Urinary bladder (tissue), 4 donors: ENCODE data around the gene C2CD3. TPM values are rescaled to one million over a fixed set of nuclear protein-coding genes. Genes with fewer than 3 reads are reported as not detected.

Experiments
- DNase-seq: peaks from one replicate; pipeline ENCODE4 v3.0.0-alpha.2; 2015; ENCODE audit errors: extremely low spot score
- H3K27ac ChIP-seq: one replicate; pipeline ENCODE4 v1.5.1; 2013; ENCODE audit warnings: low read depth, mild to moderate bottlenecking, moderate library complexity
- H3K36me3 ChIP-seq: one replicate; pipeline ENCODE4 v1.6.1; 2013; ENCODE audit warnings: mild to moderate bottlenecking, moderate library complexity; ENCODE audit not compliant: insufficient read depth
- H3K4me1 ChIP-seq: one replicate; pipeline ENCODE4 v1.6.1; 2013; ENCODE audit warnings: mild to moderate bottlenecking, moderate library complexity; ENCODE audit not compliant: insufficient read depth
- H3K4me3 ChIP-seq: one replicate; pipeline ENCODE4 v1.5.1; 2013; ENCODE audit warnings: low read depth, low read length
- WGBS: extraction: QIAGEN DNeasy Blood & Tissue Kit; methylation state at CpG from one replicate; pipeline ENCODE4 v1.1.7; 2013; 5-methylcytosine and 5-hydroxymethylcytosine counted together
- polyA plus RNA-seq: library from polyadenylated mRNA; stranded (reverse); fragments of 200-250 nt; gene quantifications from one replicate; pipeline ENCODE4 v1.2.3, GENCODE V29; 2013
- total RNA-seq: library from RNA; depleted of rRNA; stranded (reverse); fragments of >200 nt; gene quantifications from one replicate; pipeline ENCODE4 v1.2.3, GENCODE V29; 2014
- donor health status: healthy with polysubstance abuse.
- donor health status: healthy.

The C2CD3 gene
- total and polyA plus RNA-seq, 2 donors: 9.8 to 19.5 TPM

- Histone ChIP-seq H3K4me1 (no peaks in the 10 kb centered on the region), H3K27ac (peak overlapping the region; percentile 86), H3K36me3 (no peaks in the 10 kb centered on the region), H3K4me3 (peak overlapping the region; percentile 57)
- DNase-seq: no peak
- 57% methylated on average over 18 of the region's 18 CpGs for WGBS
Observed at GRCh38 chr11:73983741-73984538, 186.9 kb downstream of the C2CD3 start.

GRCh38 chr11:73982990-73983740 lies 187.6 kb downstream of the C2CD3 start:
- peak overlapping the region; percentile 86 for H3K27ac ChIP-seq
- peak; percentile 82 for DNase-seq
- WGBS: under 1% methylated on average over 56 of the region's 56 CpGs
- H3K4me1 ChIP-seq: no peaks in the 10 kb centered on the region
- no peaks in the 10 kb centered on the region for H3K36me3 ChIP-seq
- peak overlapping the region; percentile 57 for H3K4me3 ChIP-seq

GRCh38 chr11:73982595-73982989 lies 188.2 kb downstream of the C2CD3 start, which contains the start of gene UCP2:
Gene UCP2 (minus strand): TSS chr11:73982843. CDS start chr11:73978378, 4,465 bp downstream.
- no peaks in the 10 kb centered on the region for H3K36me3 ChIP-seq
- no peak for DNase-seq
- peak within 1 kb of the TSS; percentile 88 for H3K27ac ChIP-seq
- under 1% methylated on average over 43 of the region's 43 CpGs for WGBS
- no peaks in the 10 kb centered on the region for H3K4me1 ChIP-seq
- peak within 1 kb of the TSS; percentile 57 for H3K4me3 ChIP-seq

GRCh38 chr11:73981051-73981805 lies 189.6 kb downstream of the C2CD3 start:
- WGBS: 87% methylated on average over 13 of the region's 13 CpGs
- Histone ChIP-seq H3K4me1 (no peaks in the 10 kb centered on the region), H3K27ac (no peak overlapping the region), H3K36me3 (no peaks in the 10 kb centered on the region), H3K4me3 (peak overlapping the region; percentile 57)
- no peak for DNase-seq

- no peaks in the 10 kb centered on the region for H3K4me1 ChIP-seq
- WGBS: 75% methylated on average over 6 of the region's 6 CpGs
- no peak overlapping the region for H3K27ac ChIP-seq
- no peaks in the 10 kb centered on the region for H3K36me3 ChIP-seq
- DNase-seq: peak; percentile 32
- H3K4me3 ChIP-seq: no peak overlapping the region
Observed at GRCh38 chr11:73980001-73980961, 190.5 kb downstream of the C2CD3 start.

- Histone ChIP-seq H3K4me3 (no peak overlapping the region), H3K36me3 (no peaks in the 10 kb centered on the region), H3K4me1 (no peaks in the 10 kb centered on the region), H3K27ac (no peak overlapping the region)
- 94% methylated on average over 3 of the region's 3 CpGs for WGBS
- no peak for DNase-seq
Observed at GRCh38 chr11:73978576-73979086, 192.2 kb downstream of the C2CD3 start.

GRCh38 chr11:73977856-73978519 lies 192.8 kb downstream of the C2CD3 start:
- Histone ChIP-seq H3K4me1 (no peaks in the 10 kb centered on the region), H3K36me3 (no peaks in the 10 kb centered on the region), H3K27ac (no peak overlapping the region), H3K4me3 (no peak overlapping the region)
- 96% methylated on average over 18 of the region's 18 CpGs for WGBS
- no peak for DNase-seq

GRCh38 chr11:73976451-73977151 lies 194.2 kb downstream of the C2CD3 start:
- Histone ChIP-seq H3K27ac (no peak overlapping the region), H3K4me3 (no peak overlapping the region), H3K4me1 (no peaks in the 10 kb centered on the region), H3K36me3 (no peaks in the 10 kb centered on the region)
- WGBS: 95% methylated on average over 14 of the region's 14 CpGs
- DNase-seq: no peak

GRCh38 chr11:73975479-73975757 lies 195.4 kb downstream of the C2CD3 start:
- H3K4me3 ChIP-seq: no peak overlapping the region
- DNase-seq: no peak
- no peak overlapping the region for H3K27ac ChIP-seq
- H3K36me3 ChIP-seq: no peaks in the 10 kb centered on the region
- no peaks in the 10 kb centered on the region for H3K4me1 ChIP-seq
- 92% methylated on average over 6 of the region's 6 CpGs for WGBS

- DNase-seq: no peak
- no peaks in the 10 kb centered on the region for H3K36me3 ChIP-seq
- peak overlapping the region; percentile 44 for H3K27ac ChIP-seq
- no peaks in the 10 kb centered on the region for H3K4me1 ChIP-seq
- no peak overlapping the region for H3K4me3 ChIP-seq
- WGBS: 93% methylated on average over 13 of the region's 13 CpGs
Observed at GRCh38 chr11:73974604-73975478, 196.0 kb downstream of the C2CD3 start.
